Fibroblast of lung (primary cell): ENCODE measurements around the gene HACL1. TPM values are rescaled to one million over a fixed set of nuclear protein-coding genes. Genes with fewer than 3 reads are reported as not detected.

ENCODE experiments used
- DNase-seq, 2 donors: peaks; one replicate each; pipeline versions ENCODE4 v3.0.0 to v3.0.0-alpha.2; 2010; ENCODE audit warnings: low read depth in 2 of 2
- H2AFZ ChIP-seq: 2 replicates; pipeline ENCODE4 v1.5.1; 2012; ENCODE audit warnings: low read length, control low read depth, inconsistent platforms
- H3K27ac ChIP-seq: 2 replicates; pipeline ENCODE4 v1.5.1; 2011; ENCODE audit warnings: low read length, control low read depth; ENCODE audit not compliant: insufficient read depth
- H3K27me3 ChIP-seq: 2 replicates; pipeline ENCODE4 v1.5.1; 2011; ENCODE audit warnings: mild to moderate bottlenecking, low read length; ENCODE audit not compliant: control insufficient read depth, insufficient read depth
- H3K36me3 ChIP-seq: 2 replicates; pipeline ENCODE4 v1.5.1; 2011; ENCODE audit warnings: low read length; ENCODE audit not compliant: control insufficient read depth, insufficient read depth
- H3K4me1 ChIP-seq: 2 replicates; pipeline ENCODE4 v1.5.1; 2011; ENCODE audit warnings: low read length; ENCODE audit not compliant: control insufficient read depth, insufficient read depth; ENCODE audit errors: extremely low read depth
- H3K4me2 ChIP-seq: 2 replicates; pipeline ENCODE4 v1.5.1; 2011; ENCODE audit warnings: low read length, control low read depth; ENCODE audit not compliant: insufficient read depth; ENCODE audit errors: extremely low read depth
- H3K4me3 ChIP-seq, 4 experiments: fragments of 200-600 bp in 1 of 4; sonication (generic) in 1 of 4; replicated peaks in 1 of 4; 2 replicates each; pipeline ENCODE4 v1.5.1; 2011 to 2016; ENCODE audit warnings: low read length in 4 of 4, low read depth in 3 of 4, mild to moderate bottlenecking in 3 of 4, control low read depth in 2 of 4, inconsistent platforms in 1 of 4, mixed read lengths in 1 of 4; ENCODE audit not compliant: insufficient read depth in 1 of 4; ENCODE audit errors: control extremely low read depth in 1 of 4
- H3K79me2 ChIP-seq: 2 replicates; pipeline ENCODE4 v1.5.1; 2012; ENCODE audit warnings: mild to moderate bottlenecking, low read length, inconsistent platforms; ENCODE audit not compliant: control insufficient read depth, insufficient read depth
- H3K9ac ChIP-seq: 2 replicates; pipeline ENCODE4 v1.5.1; 2011; ENCODE audit warnings: mild to moderate bottlenecking, low read length, control low read depth; ENCODE audit not compliant: insufficient read depth
- H3K9me3 ChIP-seq: 2 replicates; pipeline ENCODE4 v1.5.1; 2012; ENCODE audit warnings: low read depth, low read length; ENCODE audit not compliant: control insufficient read depth, insufficient read depth
- H4K20me1 ChIP-seq: 2 replicates; pipeline ENCODE4 v1.5.1; 2011; ENCODE audit warnings: low read length; ENCODE audit not compliant: control insufficient read depth, insufficient read depth; ENCODE audit errors: extremely low read depth
- EZH2 ChIP-seq: IDR thresholded peaks from 2 replicates; pipeline ENCODE4 v1.5.1; 2012; ENCODE audit warnings: low read length, control low read depth, mild to moderate bottlenecking; ENCODE audit errors: missing control alignments
- polyA plus RNA-seq, 2 donors: library from polyadenylated mRNA; depleted of rRNA in 1 of 2; stranded (reverse) in 1 of 2; unstranded in 1 of 2; fragments of >200 nt; gene quantifications; 2 replicates each; pipeline ENCODE4 v1.2.1, GENCODE V29; 2011 to 2012; ENCODE audit warnings: missing spikeins in 1 of 2
- total RNA-seq: library from RNA; depleted of rRNA; stranded (reverse); fragments of >200 nt; gene quantifications from 2 replicates; pipeline ENCODE4 v1.2.1, GENCODE V29; 2014
- TF ChIP-seq, protein P1 (sequence below), 2 donors: IDR thresholded peaks in 1 of 2; conservative IDR thresholded peaks in 1 of 2; 1 replicate in 1 of 2; 2 replicates in 1 of 2; pipeline ENCODE4 v1.5.1; 2011 to 2012; ENCODE audit warnings: low read length in 2 of 2, control low read depth in 1 of 2, inconsistent platforms in 1 of 2, low read depth in 1 of 2, mild to moderate bottlenecking in 1 of 2

HACL1 gene
- total and polyA plus RNA-seq, 2 donors (not counting 1 experiment from before 2014, with no cell fraction given), result 16.0 to 20.6 TPM

DNA sequence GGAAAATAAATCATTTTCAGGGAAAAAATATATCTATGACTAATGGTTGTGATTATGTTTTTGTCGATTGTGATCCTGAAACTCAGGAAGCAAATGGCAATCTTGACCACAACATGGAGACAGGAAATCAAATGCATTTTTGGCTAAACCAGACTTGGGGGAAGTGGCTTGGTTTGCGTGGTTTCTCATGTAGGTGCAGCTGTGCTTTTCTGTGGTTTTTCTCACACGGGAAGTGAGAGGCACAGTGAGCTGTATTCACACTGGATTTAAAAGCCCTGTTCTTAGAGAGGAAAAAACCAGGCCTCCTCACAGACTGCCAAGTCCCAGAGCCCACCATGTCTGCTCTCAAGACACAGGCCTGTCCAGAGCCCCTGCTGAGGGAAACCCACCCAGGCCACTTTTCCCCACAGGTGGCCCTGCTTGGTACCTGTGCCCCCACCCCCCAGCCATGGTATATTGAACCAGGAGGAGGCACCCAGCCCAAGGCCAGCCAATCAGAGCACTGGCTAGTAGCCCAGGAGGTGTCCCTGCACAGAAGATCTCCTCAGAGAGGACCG, 46.3 kb upstream of the HACL1 start:
- no peak overlapping the region for H3K4me3 ChIP-seq
- H3K79me2 ChIP-seq, result no peaks in the 10 kb centered on the region
- H2AFZ ChIP-seq, result no peak overlapping the region
- peak overlapping the region; percentile 50 for H3K9ac ChIP-seq
- H3K4me2 ChIP-seq, result peak overlapping the region; percentile 13
- peak; percentile 91 to 99 for DNase-seq
- H3K27ac ChIP-seq, result peak overlapping the region; percentile 91
- no peaks in the 10 kb centered on the region for H3K27me3 ChIP-seq
- no peaks in the 10 kb centered on the region for H3K9me3 ChIP-seq
- no peaks in the 10 kb centered on the region for H3K36me3 ChIP-seq
- H3K4me1 ChIP-seq, result peaks cover 28% of the 10 kb centered on the region
- no peaks in the 10 kb centered on the region for H4K20me1 ChIP-seq
- no peak for TF ChIP-seq EZH2
- TF ChIP-seq, protein P1, sequence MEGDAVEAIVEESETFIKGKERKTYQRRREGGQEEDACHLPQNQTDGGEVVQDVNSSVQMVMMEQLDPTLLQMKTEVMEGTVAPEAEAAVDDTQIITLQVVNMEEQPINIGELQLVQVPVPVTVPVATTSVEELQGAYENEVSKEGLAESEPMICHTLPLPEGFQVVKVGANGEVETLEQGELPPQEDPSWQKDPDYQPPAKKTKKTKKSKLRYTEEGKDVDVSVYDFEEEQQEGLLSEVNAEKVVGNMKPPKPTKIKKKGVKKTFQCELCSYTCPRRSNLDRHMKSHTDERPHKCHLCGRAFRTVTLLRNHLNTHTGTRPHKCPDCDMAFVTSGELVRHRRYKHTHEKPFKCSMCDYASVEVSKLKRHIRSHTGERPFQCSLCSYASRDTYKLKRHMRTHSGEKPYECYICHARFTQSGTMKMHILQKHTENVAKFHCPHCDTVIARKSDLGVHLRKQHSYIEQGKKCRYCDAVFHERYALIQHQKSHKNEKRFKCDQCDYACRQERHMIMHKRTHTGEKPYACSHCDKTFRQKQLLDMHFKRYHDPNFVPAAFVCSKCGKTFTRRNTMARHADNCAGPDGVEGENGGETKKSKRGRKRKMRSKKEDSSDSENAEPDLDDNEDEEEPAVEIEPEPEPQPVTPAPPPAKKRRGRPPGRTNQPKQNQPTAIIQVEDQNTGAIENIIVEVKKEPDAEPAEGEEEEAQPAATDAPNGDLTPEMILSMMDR (conservative IDR thresholded peaks at IDR 0.05 in 1 of 2, IDR thresholded peaks at IDR 0.05 in 1 of 2; ENCODE audit: low read depth in 1 of 2, low read length in 2 of 2), result no peak

DNA sequence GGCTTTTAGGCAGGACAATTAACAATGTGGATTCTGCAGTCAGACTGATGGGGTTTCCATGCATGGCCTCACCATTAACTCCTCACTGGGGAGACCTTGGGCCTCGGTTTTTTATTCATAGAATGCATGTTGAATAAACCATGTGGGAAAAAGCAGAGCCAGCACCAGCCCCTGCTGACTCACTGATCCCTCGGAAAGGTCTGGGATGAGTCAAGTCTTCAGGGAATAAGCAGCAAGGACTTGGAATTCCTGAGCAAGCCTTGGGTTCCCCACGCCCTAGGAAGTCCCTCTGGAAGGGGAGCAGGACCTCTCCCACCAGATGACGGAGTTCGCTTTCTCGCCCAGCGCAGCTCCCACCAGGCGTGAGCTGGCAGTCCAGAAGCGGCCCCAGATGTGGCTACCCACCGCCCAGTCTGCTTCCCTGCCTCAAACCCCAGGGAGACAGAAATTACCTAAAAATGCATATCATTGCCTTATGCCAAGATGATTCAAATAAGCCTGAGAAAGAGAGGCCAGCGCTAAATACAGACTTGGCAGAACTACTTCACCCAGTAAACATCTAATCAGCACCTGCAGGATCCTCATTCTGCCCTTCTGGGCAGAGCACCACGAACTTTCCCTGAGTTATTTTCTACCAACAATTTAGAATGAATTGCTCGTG, 45.6 kb upstream of the HACL1 start:
- Histone ChIP-seq H3K27ac (peak overlapping the region; percentile 91), H4K20me1 (no peaks in the 10 kb centered on the region), H3K4me1 (peaks cover 28% of the 10 kb centered on the region), H3K27me3 (no peaks in the 10 kb centered on the region), H3K4me2 (peak overlapping the region; percentile 51), H3K9ac (peak overlapping the region; percentile 50), H3K79me2 (no peaks in the 10 kb centered on the region), H3K9me3 (no peaks in the 10 kb centered on the region), H2AFZ (no peak overlapping the region), H3K4me3 (peak overlapping the region in 2 of 4 experiments; percentile 9 to 15), H3K36me3 (no peaks in the 10 kb centered on the region)
- peak; percentile 99 to 100 for DNase-seq
- TF ChIP-seq, protein P1 (conservative IDR thresholded peaks at IDR 0.05 in 1 of 2, IDR thresholded peaks at IDR 0.05 in 1 of 2; ENCODE audit: low read depth in 1 of 2, low read length in 2 of 2), result no peak
- TF ChIP-seq EZH2, result no peak

DNA sequence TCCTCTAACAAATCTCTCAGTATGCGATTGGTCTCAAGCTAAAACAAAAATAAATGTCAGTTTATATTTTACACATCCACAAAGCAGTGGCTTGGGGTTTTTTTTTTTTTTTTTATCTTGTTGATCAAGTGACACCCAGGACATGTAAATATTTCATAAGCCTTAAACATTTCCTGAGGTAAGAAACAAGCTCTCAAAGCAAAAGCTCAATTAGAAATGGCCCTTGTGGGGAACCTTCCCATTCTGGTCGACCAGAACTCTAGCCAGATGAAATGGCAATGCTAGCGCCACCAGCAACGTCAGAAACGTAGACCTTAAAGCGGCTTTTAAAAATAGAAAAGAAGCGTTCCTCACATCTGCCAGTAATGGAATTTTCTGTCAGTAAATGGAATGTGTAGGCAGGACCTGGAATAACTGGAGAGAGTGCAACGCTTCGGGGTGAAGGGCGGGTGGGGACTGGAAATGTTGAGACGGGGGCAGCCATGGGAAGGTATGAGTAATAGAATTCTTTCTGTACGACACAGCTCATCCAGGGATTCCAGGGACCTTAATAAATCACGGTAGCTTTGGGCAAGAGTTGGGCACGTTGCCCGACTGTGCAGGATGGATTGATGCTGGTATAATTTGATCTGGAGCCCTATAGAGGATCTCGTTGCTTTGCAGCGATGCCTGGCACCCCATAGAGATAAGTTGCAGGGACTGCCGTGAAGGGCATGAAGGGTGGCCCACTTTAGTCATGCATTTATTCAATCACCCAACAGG, 44.6 kb upstream of the HACL1 start:
- Histone ChIP-seq H3K9me3 (no peaks in the 10 kb centered on the region), H3K36me3 (no peaks in the 10 kb centered on the region), H3K27me3 (no peaks in the 10 kb centered on the region), H3K4me3 (no peak overlapping the region), H2AFZ (no peak overlapping the region), H3K79me2 (no peaks in the 10 kb centered on the region), H3K4me1 (peaks cover 28% of the 10 kb centered on the region), H3K27ac (peak overlapping the region; percentile 91), H3K9ac (peak overlapping the region; percentile 47), H4K20me1 (no peaks in the 10 kb centered on the region), H3K4me2 (peak overlapping the region; percentile 51)
- TF ChIP-seq, protein P1 (conservative IDR thresholded peaks at IDR 0.05 in 1 of 2, IDR thresholded peaks at IDR 0.05 in 1 of 2; ENCODE audit: low read depth in 1 of 2, low read length in 2 of 2), result no peak
- TF ChIP-seq EZH2, result no peak
- DNase-seq, result peak; percentile 81 to 98
